ENCODE results near the gene FAM25G.
"Not testable (repeated sequence)": the region's sequence is repeated elsewhere in the genome, so short reads cannot be mapped to it uniquely, and the experiment has no call there.

The FAM25G gene

DNA sequence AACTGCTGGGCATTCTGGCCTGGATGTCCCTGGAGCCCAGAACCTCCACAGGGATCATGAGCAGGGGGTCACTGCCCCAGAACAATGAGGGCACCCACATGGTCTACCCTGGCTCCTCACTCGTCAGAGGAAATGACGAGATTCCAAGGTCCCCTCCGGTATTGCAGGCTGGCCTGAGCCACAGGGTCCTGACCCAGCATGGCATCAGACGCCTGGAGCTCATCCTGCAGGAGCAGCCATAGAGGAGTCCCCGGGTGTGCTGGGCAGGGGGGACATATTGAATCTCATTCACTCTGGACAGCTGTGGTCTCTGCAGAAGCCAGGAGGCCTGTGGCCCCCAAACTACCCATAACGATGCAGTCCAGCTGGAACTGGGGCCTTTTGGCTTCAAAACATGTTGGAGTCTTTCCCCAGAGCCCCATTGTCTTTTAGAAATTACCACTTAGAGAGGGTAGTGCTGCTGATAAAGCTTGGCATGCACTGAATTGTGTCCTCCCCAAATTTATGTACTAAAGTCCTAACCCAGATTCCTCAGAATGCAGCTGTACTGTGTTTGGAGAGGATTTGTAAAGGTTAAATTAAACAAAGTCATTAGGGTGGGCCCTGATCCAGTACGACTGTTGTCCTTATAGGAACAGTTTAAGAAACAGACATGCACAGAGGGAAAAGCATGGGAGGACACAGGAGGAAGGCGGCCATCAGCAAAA lies 35.3 kb downstream of the FAM25G start:
- Mint-ChIP-seq H3K27ac (no peak overlapping the region), H3K4me1 (ENCODE audit: low read depth) (no peaks in the 10 kb centered on the region), H3K4me3 (no peak overlapping the region), H3K36me3 (ENCODE audit: low read depth) (no peaks in the 10 kb centered on the region), H3K27me3 (ENCODE audit: low read depth) (peaks cover 15% of the 10 kb centered on the region), H3K9me3 (no peaks in the 10 kb centered on the region)

DNA sequence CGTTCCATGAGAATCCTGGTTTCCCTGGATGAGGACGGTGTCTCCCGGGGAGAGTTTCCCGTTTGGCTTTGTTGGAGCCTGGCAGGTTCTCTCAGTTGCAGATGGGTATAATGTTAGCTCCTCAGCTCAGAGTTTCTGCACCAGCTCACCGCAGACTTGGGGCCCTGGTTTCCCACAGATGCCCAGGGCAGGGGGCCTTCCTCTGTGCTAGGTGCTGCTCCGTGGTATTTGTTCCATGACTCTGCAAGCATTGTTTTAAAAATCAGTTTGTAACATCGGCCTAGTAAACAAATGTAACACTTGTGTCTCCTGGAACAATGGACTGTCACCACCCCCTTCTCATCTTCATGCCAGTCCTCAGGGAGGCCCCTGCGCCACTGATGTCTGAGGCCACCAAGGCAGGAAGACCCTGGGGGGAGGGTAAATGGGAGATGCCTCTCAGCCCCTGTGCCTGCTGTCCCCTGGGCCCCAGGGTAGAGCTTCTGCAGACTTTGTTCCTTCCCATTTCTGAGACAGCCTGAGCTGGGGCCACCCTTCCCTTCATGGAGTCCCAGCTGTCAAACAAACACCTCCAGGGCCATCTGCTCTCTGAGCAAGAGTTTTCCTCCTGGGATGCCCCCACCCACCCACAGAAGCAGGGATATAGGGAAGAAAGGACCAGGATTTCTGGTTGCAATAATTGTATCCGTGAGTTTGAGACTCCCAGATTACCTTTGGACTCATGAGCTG lies 36.0 kb downstream of the FAM25G start:
- not testable (repeated sequence) for H3K27ac Mint-ChIP-seq; H3K36me3 Mint-ChIP-seq (ENCODE audit: low read depth); H3K4me1 Mint-ChIP-seq (ENCODE audit: low read depth); H3K4me3 Mint-ChIP-seq; H3K9me3 Mint-ChIP-seq
- H3K27me3 Mint-ChIP-seq (ENCODE audit: low read depth) = peaks cover 15% of the 10 kb centered on the region

DNA sequence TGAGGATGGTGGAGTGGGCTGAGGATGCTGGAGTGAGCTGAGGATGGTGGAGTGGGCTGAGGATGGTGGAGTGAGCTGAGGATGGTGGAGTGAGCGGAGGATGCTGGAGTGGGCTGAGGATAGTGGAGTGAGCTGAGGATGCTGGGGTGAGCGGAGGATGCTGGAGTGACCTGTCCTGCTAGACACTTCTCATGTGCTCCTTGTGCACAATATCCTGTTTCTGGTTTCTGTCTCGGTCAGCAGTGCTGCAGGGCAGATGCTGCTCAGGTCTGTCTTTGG lies 36.8 kb downstream of the FAM25G start:
- no peak overlapping the region for H3K4me3 Mint-ChIP-seq
- H3K9me3 Mint-ChIP-seq = no peaks in the 10 kb centered on the region
- H3K36me3 Mint-ChIP-seq (ENCODE audit: low read depth) = no peaks in the 10 kb centered on the region
- H3K4me1 Mint-ChIP-seq (ENCODE audit: low read depth) = no peaks in the 10 kb centered on the region
- no peak overlapping the region for H3K27ac Mint-ChIP-seq
- peaks cover 15% of the 10 kb centered on the region for H3K27me3 Mint-ChIP-seq (ENCODE audit: low read depth)

DNA sequence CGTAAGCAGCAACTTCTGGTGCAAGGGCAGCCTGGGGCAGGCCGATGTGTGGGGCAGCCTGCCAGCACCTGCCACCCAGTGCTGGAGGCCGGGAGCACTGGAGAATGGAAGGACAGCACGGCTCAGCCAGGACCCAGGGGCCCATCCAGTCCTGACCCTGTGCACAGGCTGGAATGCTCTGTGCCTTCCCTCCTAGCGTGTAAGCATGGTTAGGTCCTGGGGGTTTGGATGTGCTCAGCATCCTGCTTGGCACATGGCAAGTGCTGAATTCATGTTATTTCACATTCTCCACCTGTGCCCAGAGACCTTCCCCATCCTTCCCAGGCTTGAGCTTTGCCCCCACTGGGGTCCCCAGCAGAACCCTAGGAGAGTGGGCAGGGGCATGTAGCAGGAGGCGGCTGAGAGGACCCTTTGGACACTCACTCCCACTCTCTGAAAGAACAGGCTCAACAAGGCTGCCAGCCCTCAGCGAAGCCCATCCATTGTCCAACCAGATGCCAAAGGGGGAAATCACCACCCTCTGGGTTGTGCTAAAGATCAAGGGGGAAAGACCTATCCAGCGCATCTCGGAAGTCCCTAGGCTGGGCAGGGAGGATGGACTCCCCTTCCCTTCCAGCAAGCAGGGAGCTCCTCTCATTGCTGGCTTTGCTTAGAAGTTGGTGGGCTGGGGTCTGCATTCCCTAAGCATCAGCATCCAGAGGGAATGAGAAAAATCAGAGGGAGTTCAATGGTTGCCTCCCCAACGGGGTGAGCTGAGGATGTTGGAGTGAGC lies 37.3 kb downstream of the FAM25G start:
- Mint-ChIP-seq H3K4me1 (ENCODE audit: low read depth) (no peaks in the 10 kb centered on the region), H3K27me3 (ENCODE audit: low read depth) (peaks cover 15% of the 10 kb centered on the region), H3K9me3 (no peaks in the 10 kb centered on the region), H3K36me3 (ENCODE audit: low read depth) (no peaks in the 10 kb centered on the region), H3K4me3 (no peak overlapping the region), H3K27ac (no peak overlapping the region)

DNA sequence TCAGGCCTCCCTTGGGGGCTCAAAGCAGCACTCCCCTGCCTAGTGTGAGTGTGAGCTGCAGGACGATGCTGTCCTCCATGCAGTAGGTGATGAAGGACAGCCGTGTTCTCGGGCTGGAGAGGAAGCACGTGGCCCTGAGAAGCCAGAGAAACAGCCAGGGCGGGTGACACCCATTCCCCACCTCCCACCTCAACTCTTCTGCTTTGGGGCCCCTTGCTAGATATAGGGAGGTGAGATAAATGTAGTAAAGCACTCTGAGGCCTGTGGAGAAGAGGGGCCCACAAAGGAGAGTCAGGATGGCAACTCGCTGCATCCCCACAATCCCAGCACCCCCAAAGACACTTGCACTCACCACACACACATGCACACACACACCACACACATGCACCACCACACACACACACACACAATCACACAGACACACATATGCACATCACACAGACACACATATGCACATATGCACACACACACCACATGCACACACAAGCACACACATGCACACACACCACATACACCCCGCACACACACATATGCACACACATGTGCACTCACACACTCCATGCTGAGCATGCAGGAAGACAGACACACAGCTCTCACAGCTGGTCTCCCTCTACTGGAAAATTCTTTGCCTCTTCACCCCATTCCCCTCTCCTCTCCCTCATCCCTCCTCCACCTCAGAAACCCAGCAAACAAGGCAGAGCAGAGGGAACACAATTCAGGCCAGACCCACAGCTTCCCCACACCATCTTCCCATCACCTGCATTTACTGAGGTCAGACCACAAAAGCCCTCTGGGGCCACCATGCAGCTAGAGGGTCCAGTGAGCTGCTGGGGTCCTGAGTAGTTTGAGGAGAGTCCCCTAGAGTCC lies 38.1 kb downstream of the FAM25G start:
- Mint-ChIP-seq H3K4me3 (no peak overlapping the region), H3K9me3 (no peaks in the 10 kb centered on the region), H3K4me1 (ENCODE audit: low read depth) (no peaks in the 10 kb centered on the region), H3K27ac (no peak overlapping the region), H3K27me3 (ENCODE audit: low read depth) (peaks cover 8% of the 10 kb centered on the region), H3K36me3 (ENCODE audit: low read depth) (no peaks in the 10 kb centered on the region)

DNA sequence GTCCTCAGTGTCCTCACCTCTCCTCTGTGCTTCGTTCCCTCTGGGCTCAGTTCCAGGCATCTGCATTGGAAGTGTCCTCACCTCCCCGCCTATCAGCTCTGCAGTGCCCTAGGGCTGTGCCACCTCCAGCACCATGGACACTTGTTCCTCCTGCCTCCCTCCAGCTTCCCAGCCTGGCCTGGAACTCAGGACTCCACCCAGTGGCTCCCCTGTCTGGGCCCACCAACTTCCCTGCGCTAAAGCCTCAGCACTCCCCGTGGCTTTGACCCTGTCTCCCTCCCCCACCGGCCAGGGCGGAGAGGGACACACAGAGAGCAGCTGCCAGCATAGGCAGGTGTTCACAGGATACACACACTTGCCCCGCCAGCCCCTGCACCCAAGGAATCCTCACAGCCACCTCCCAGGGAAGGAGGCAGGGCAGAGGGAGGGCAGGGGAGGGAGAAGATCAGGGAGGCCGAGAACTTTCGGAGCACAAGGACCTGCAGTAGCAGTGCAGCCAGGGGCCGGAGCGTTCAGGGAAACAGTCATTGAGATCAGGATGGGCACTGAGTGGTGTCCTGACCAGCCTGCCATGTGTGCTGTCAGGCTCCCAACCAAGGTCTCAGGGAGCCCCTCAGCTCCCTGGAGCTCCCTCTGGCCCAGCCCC lies 38.9 kb downstream of the FAM25G start:
- Mint-ChIP-seq H3K4me1 (ENCODE audit: low read depth) (no peaks in the 10 kb centered on the region), H3K27ac (no peak overlapping the region), H3K4me3 (no peak overlapping the region), H3K36me3 (ENCODE audit: low read depth) (no peaks in the 10 kb centered on the region), H3K27me3 (ENCODE audit: low read depth) (peaks cover 8% of the 10 kb centered on the region), H3K9me3 (no peaks in the 10 kb centered on the region)

DNA sequence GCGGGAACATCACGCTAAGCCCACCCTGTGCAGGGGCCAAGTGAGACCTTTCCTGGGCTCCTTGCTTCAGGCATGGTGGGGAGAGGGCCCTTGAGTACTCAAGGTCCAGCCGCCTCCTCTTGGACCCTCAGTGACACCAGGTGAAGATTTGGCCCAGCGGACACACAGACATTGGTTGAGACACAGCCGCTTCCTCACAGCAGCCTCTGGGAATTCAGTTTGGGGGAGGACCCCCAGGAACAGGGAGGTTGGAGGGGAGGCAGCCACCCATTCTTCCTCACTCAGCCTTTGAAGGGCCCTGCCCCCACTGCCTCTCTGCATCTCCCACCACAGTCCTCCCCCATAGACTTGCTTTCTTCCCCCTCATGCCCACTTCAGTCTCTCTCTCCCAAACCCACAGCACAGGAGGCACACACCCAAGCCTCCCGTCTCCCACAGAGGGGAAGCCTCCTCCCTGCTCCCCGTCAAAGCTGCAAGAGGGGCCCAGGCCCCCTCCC lies 39.5 kb downstream of the FAM25G start:
- H3K9me3 Mint-ChIP-seq = no peaks in the 10 kb centered on the region
- no peak overlapping the region for H3K27ac Mint-ChIP-seq
- peaks cover 8% of the 10 kb centered on the region for H3K27me3 Mint-ChIP-seq (ENCODE audit: low read depth)
- no peaks in the 10 kb centered on the region for H3K36me3 Mint-ChIP-seq (ENCODE audit: low read depth)
- H3K4me1 Mint-ChIP-seq (ENCODE audit: low read depth) = no peaks in the 10 kb centered on the region
- no peak overlapping the region for H3K4me3 Mint-ChIP-seq

DNA sequence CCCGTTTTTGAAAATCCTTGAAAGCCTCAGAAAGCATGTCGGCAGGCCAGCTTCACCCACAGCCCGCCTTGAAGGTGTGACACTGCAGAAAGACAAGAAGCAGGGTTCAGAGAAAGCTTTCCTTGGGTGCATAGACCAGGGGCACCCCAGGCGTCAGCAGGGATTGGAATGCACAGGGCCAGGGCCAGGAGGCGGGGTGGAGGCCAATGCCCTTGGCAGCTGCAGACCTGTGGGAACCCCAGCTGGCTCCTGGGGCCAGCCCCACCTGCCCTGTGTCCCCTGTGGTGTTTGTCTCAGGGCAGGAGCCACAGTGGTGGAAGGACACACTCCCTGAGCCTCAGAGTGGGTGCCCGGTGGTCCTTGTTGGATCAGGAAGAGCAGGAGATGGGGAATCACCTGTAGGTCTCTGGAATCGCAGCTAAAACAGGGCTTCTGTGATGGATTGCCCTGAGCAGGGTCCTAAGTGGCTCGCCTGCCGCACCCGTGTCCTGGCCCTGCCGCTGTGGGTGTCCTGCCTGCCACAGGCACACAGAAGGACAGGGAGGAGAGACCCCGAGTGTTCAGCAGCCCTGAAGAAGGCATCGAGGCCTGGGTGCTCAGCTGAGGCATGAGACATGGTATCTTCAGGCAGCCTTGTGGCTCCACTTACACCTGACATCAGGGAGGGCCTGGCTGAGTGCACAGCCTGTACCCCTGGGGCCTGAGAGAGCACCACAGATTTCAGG lies 40.1 kb downstream of the FAM25G start:
- H3K9me3 Mint-ChIP-seq = no peaks in the 10 kb centered on the region
- no peak overlapping the region for H3K4me3 Mint-ChIP-seq
- H3K27ac Mint-ChIP-seq = no peak overlapping the region
- H3K4me1 Mint-ChIP-seq (ENCODE audit: low read depth) = no peaks in the 10 kb centered on the region
- H3K36me3 Mint-ChIP-seq (ENCODE audit: low read depth) = no peaks in the 10 kb centered on the region
- H3K27me3 Mint-ChIP-seq (ENCODE audit: low read depth) = peaks cover 8% of the 10 kb centered on the region

DNA sequence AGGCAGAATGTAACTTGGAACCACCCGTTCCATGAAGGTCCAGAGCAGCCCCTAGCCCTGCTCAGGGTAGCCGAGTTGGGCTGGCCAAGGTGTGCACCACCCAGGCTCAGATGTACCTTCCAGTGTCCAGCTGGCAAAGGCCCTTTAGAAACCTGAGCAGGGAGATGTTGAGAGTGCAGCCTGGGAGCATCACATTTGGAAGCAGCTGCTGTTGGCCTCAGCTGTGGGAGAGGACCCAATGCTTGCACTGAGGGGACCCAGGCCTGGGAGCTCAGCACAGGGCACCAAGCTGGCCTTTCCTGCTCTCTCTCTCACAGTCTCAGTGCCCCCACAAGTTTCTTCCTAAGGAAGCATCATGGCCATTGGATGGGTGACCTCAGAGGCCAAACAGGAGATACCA lies 41.1 kb downstream of the FAM25G start:
- Mint-ChIP-seq H3K27me3 (ENCODE audit: low read depth) (peaks cover 8% of the 10 kb centered on the region), H3K4me3 (no peak overlapping the region), H3K27ac (no peak overlapping the region), H3K4me1 (ENCODE audit: low read depth) (no peaks in the 10 kb centered on the region), H3K9me3 (peaks cover 7% of the 10 kb centered on the region), H3K36me3 (ENCODE audit: low read depth) (no peaks in the 10 kb centered on the region)

DNA sequence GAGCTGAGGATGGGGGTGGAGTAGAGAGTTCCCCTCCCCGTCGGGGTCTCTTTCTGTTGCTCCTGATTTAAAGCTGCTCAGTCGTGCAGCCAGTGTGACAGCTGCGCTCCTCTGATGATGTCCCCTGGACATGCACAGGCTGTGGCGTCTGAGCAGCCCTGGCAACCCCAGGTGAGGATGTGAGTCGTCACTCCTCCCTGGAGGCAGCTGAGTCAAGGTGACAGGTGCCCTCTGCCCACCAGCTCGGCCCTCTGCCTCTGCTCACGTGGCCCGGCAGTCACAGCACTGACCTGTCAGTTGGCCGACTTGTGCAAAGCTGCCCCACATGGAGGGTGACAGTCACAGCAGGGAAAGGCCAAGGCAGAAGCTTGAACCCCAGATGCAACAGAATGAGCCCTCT lies 41.5 kb downstream of the FAM25G start:
- Mint-ChIP-seq H3K4me3 (no peak overlapping the region), H3K9me3 (peaks cover 12% of the 10 kb centered on the region), H3K27me3 (ENCODE audit: low read depth) (peaks cover 5% of the 10 kb centered on the region), H3K27ac (no peak overlapping the region), H3K4me1 (ENCODE audit: low read depth) (no peaks in the 10 kb centered on the region), H3K36me3 (ENCODE audit: low read depth) (no peaks in the 10 kb centered on the region)

DNA sequence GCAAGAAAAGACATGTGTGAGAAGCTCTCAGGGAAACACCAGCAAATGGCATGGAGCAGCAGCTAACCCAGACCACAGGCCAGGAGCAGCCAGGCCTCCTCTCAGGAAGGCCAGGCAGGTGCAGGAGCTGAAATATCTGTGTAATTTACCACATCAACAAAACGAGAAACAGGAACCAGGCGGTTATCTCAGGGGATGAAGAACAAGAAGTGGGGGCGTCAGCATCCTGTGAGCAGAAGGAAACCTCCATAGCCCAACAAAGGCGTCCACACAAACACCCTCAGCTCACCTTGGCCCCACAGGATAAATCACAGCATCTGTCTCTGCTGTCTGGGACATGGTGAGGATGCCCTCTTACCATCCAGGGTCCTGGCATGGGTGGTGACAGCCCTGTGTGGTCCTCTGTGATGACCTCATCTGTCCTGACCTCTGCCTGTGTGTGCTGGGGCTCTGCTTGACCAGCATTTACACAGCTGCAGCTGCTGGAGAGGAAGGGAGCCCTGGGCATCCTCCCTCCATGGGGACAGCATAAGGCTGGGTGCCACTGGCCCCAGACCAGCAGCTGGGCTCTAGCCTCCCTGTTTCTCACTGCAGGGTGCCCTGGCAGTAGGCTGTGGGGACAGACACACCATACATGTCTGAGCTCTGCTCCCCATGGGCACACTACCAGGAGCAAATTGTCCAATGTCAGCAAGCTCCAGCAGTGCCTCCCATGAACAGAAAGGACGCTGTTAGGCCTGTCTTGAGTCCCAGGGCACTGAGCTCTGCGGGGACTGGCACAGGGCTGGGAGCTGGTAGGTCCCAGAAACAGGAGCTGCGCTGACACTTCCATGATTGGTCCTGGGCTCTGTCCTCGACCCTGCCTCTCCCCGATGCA lies 42.2 kb downstream of the FAM25G start:
- Mint-ChIP-seq H3K4me3 (no peak overlapping the region), H3K36me3 (ENCODE audit: low read depth) (no peaks in the 10 kb centered on the region), H3K9me3 (peaks cover 12% of the 10 kb centered on the region), H3K27ac (no peak overlapping the region), H3K4me1 (ENCODE audit: low read depth) (no peaks in the 10 kb centered on the region), H3K27me3 (ENCODE audit: low read depth) (no peaks in the 10 kb centered on the region)

DNA sequence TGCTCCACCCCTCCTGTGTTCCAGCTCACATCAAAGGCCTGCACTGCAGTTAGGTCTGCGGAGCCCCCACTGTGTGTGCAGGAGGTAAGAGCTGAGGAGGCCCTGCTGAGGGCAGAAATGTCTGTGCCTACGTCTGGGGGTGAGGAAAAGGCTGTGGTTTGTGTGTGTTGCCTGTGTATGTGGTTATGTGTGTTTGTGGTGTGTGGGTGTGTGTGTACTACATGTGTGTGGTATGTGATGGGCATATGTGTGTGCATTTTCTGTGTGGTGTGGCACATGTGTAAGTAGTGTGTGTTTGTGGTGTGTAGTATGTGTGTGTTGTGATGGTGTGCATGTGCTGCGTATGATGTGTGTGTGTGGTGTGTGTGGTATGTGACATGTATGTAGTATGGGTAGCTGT lies 43.8 kb downstream of the FAM25G start:
- Mint-ChIP-seq H3K27ac (no peak overlapping the region), H3K4me3 (no peak overlapping the region), H3K27me3 (ENCODE audit: low read depth) (peaks cover under 1% of the 10 kb centered on the region), H3K9me3 (peaks cover 12% of the 10 kb centered on the region), H3K4me1 (ENCODE audit: low read depth) (no peaks in the 10 kb centered on the region), H3K36me3 (ENCODE audit: low read depth) (no peaks in the 10 kb centered on the region)

DNA sequence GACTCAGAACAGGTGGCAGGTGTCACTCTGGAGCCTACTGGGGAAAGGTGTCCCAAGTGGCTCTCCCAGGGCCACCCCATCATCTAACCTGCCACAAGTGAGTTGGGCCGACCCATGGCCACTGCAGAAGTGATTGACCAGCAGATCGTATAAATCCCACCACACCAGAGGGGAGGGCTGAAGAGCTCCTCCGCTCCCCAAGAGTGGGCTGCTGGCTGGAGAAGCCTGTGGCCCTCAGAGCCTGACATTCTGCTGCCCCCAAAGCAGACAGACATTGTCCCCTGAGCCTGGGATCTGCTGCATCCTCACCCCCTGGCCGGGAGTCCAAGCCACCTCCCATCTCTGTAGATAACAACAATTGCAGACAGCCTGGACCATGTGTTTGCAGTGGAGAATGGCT lies 44.3 kb downstream of the FAM25G start:
- H3K36me3 Mint-ChIP-seq (ENCODE audit: low read depth) = no peaks in the 10 kb centered on the region
- H3K27ac Mint-ChIP-seq = no peak overlapping the region
- H3K4me1 Mint-ChIP-seq (ENCODE audit: low read depth) = no peaks in the 10 kb centered on the region

More for the DNA sequence above, 44.3 kb downstream of the FAM25G start:
- Mint-ChIP-seq H3K27me3 (ENCODE audit: low read depth) (peaks cover 5% of the 10 kb centered on the region), H3K9me3 (peaks cover 12% of the 10 kb centered on the region), H3K4me3 (no peak overlapping the region)

Measured in T-helper 1 cell treated with Interleukin-12 subunit alpha and Interleukin-12 subunit beta and Interleukin-4 antibody, amounts not matched to agents 30 μg/mL and 1 μg/mL, for 36 hours (primary cell).